ENCODE measurements around the gene SPATA31D3.
"Not testable (repeated sequence)": the region's sequence is repeated elsewhere in the genome, so short reads cannot be mapped to it uniquely, and the experiment has no call there.

Gene SPATA31D3

GRCh38 chr9:81915801-81916505 lies 27.3 kb upstream of the SPATA31D3 start:
- H3K27ac ChIP-seq (ENCODE audit: low read length) = no peak overlapping the region
- no peaks in the 10 kb centered on the region for H3K9me3 ChIP-seq (ENCODE audit: insufficient read depth, low read length)
- H2AFZ ChIP-seq (ENCODE audit: low read depth, low read length) = no peak overlapping the region
- no peak overlapping the region for H3K4me3 ChIP-seq (ENCODE audit: low read length)
- H3K4me2 ChIP-seq (ENCODE audit: low read length) = no peak overlapping the region
- no peaks in the 10 kb centered on the region for H3K36me3 ChIP-seq (replicated peaks; ENCODE audit: low read depth, low read length)
- H3K4me1 ChIP-seq (ENCODE audit: low read length) = peaks cover 15% of the 10 kb centered on the region
- H3K27me3 ChIP-seq (ENCODE audit: low read depth, low read length) = peaks cover 15% of the 10 kb centered on the region; the same call in 1 of the 2 replicates
- no peaks in the 10 kb centered on the region for H3K79me2 ChIP-seq (ENCODE audit: low read length)
- H4K20me1 ChIP-seq (ENCODE audit: insufficient read depth, low read length) = no peaks in the 10 kb centered on the region
- H3K9ac ChIP-seq (ENCODE audit: low read length) = no peak overlapping the region
- TF ChIP-seq, protein P1, sequence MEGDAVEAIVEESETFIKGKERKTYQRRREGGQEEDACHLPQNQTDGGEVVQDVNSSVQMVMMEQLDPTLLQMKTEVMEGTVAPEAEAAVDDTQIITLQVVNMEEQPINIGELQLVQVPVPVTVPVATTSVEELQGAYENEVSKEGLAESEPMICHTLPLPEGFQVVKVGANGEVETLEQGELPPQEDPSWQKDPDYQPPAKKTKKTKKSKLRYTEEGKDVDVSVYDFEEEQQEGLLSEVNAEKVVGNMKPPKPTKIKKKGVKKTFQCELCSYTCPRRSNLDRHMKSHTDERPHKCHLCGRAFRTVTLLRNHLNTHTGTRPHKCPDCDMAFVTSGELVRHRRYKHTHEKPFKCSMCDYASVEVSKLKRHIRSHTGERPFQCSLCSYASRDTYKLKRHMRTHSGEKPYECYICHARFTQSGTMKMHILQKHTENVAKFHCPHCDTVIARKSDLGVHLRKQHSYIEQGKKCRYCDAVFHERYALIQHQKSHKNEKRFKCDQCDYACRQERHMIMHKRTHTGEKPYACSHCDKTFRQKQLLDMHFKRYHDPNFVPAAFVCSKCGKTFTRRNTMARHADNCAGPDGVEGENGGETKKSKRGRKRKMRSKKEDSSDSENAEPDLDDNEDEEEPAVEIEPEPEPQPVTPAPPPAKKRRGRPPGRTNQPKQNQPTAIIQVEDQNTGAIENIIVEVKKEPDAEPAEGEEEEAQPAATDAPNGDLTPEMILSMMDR (IDR thresholded peaks at IDR 0.05; ENCODE audit: low read depth, low read length) = no peak

- H4K20me1 ChIP-seq (ENCODE audit: insufficient read depth, low read length); H3K27ac ChIP-seq (ENCODE audit: low read length); H2AFZ ChIP-seq (ENCODE audit: low read depth, low read length); H3K9me3 ChIP-seq (ENCODE audit: insufficient read depth, low read length); H3K79me2 ChIP-seq (ENCODE audit: low read length); H3K9ac ChIP-seq (ENCODE audit: low read length); H3K36me3 ChIP-seq (replicated peaks; ENCODE audit: low read depth, low read length); H3K4me3 ChIP-seq (ENCODE audit: low read length): not testable (repeated sequence)
- Histone ChIP-seq H3K4me1 (ENCODE audit: low read length) (peaks cover 15% of the 10 kb centered on the region), H3K4me2 (ENCODE audit: low read length) (peak overlapping the region; percentile 33), H3K27me3 (ENCODE audit: low read depth, low read length) (peaks cover 15% of the 10 kb centered on the region; the same call in 1 of the 2 replicates)
Measured at GRCh38 chr9:81918507-81918906, 24.8 kb upstream of the SPATA31D3 start.

GRCh38 chr9:81928305-81928704 lies 15.0 kb upstream of the SPATA31D3 start, which contains the start of gene SPATA31D4:
TSS of gene SPATA31D4 (plus strand) at chr9:81928428. CDS start at chr9:81928514, 86 bp downstream.
- H3K27me3 ChIP-seq (ENCODE audit: low read depth, low read length); H3K9ac ChIP-seq (ENCODE audit: low read length): not testable (repeated sequence)

GRCh38 chr9:81930147-81930546 lies 13.2 kb upstream of the SPATA31D3 start:
- not testable (repeated sequence) for H3K4me1 ChIP-seq (ENCODE audit: low read length); H3K9me3 ChIP-seq (ENCODE audit: insufficient read depth, low read length); H3K9ac ChIP-seq (ENCODE audit: low read length); H3K79me2 ChIP-seq (ENCODE audit: low read length); H3K4me2 ChIP-seq (ENCODE audit: low read length); H4K20me1 ChIP-seq (ENCODE audit: insufficient read depth, low read length); H3K27me3 ChIP-seq (ENCODE audit: low read depth, low read length); H3K36me3 ChIP-seq (replicated peaks; ENCODE audit: low read depth, low read length); H3K4me3 ChIP-seq (ENCODE audit: low read length); H3K27ac ChIP-seq (ENCODE audit: low read length); H2AFZ ChIP-seq (ENCODE audit: low read depth, low read length)

More at GRCh38 chr9:81928305-81928704, 15.0 kb upstream of the SPATA31D3 start, which contains the start of gene SPATA31D4:
- H3K36me3 ChIP-seq (replicated peaks; ENCODE audit: low read depth, low read length); H3K4me1 ChIP-seq (ENCODE audit: low read length); H3K4me3 ChIP-seq (ENCODE audit: low read length); H3K27ac ChIP-seq (ENCODE audit: low read length); H3K4me2 ChIP-seq (ENCODE audit: low read length); H3K9me3 ChIP-seq (ENCODE audit: insufficient read depth, low read length); H2AFZ ChIP-seq (ENCODE audit: low read depth, low read length); H3K79me2 ChIP-seq (ENCODE audit: low read length); H4K20me1 ChIP-seq (ENCODE audit: insufficient read depth, low read length): not testable (repeated sequence)

DNA sequence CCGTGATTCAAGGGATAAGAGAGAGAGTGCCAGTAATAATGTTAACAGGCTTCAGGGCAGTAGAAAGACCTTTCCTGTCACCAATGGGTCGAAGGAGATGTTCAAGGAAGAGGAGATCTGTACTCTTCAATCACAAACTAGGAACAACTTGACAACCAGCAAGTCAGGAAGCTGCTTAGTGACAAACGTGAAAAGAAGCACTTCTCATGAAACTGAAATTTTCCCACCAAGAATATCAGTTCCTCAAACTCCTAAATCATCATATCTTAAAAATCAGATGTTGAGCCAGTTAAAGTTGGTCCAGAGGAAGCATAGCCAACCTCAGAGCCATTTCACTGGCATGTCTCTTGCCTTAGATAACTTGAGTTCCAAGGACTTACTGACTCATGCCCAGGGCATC lies 9.8 kb upstream of the SPATA31D3 start:
- H3K79me2 ChIP-seq (ENCODE audit: low read length); H3K4me1 ChIP-seq (ENCODE audit: low read length); H3K4me2 ChIP-seq (ENCODE audit: low read length); H2AFZ ChIP-seq (ENCODE audit: low read depth, low read length); H3K27me3 ChIP-seq (ENCODE audit: low read depth, low read length); H3K4me3 ChIP-seq (ENCODE audit: low read length); H3K27ac ChIP-seq (ENCODE audit: low read length); H3K9me3 ChIP-seq (ENCODE audit: insufficient read depth, low read length); H3K36me3 ChIP-seq (replicated peaks; ENCODE audit: low read depth, low read length); H3K9ac ChIP-seq (ENCODE audit: low read length); H4K20me1 ChIP-seq (ENCODE audit: insufficient read depth, low read length): not testable (repeated sequence)

GRCh38 chr9:81948650-81949049 lies 5.3 kb downstream of the SPATA31D3 start:
- H3K36me3 ChIP-seq (replicated peaks; ENCODE audit: low read depth, low read length); H4K20me1 ChIP-seq (ENCODE audit: insufficient read depth, low read length); H3K9me3 ChIP-seq (ENCODE audit: insufficient read depth, low read length); H3K4me2 ChIP-seq (ENCODE audit: low read length); H3K79me2 ChIP-seq (ENCODE audit: low read length); H3K4me3 ChIP-seq (ENCODE audit: low read length); H2AFZ ChIP-seq (ENCODE audit: low read depth, low read length); H3K4me1 ChIP-seq (ENCODE audit: low read length); H3K9ac ChIP-seq (ENCODE audit: low read length); H3K27ac ChIP-seq (ENCODE audit: low read length): not testable (repeated sequence)
- H3K27me3 ChIP-seq (ENCODE audit: low read depth, low read length) = peaks cover 15% of the 10 kb centered on the region

Measured in OCI-LY3 (cell line).